Urinary bladder (tissue), 4 donors: ENCODE measurements around the gene UTS2R. TPM values are rescaled to one million over a fixed set of nuclear protein-coding genes. Genes with fewer than 3 reads are reported as not detected.
A peak's percentile ranks its signal among the peaks of the same experiment; 100 is the strongest.
"Not testable (repeated sequence)": the region's sequence is repeated elsewhere in the genome, so short reads cannot be mapped to it uniquely, and the experiment has no call there.

Experiments used
- DNase-seq: peaks from one replicate; pipeline ENCODE4 v3.0.0-alpha.2; 2015; ENCODE audit errors: extremely low spot score
- H3K27ac ChIP-seq: one replicate; pipeline ENCODE4 v1.5.1; 2013; ENCODE audit warnings: low read depth, mild to moderate bottlenecking, moderate library complexity
- H3K36me3 ChIP-seq: one replicate; pipeline ENCODE4 v1.6.1; 2013; ENCODE audit warnings: mild to moderate bottlenecking, moderate library complexity; ENCODE audit not compliant: insufficient read depth
- H3K4me1 ChIP-seq: one replicate; pipeline ENCODE4 v1.6.1; 2013; ENCODE audit warnings: mild to moderate bottlenecking, moderate library complexity; ENCODE audit not compliant: insufficient read depth
- H3K4me3 ChIP-seq: one replicate; pipeline ENCODE4 v1.5.1; 2013; ENCODE audit warnings: low read depth, low read length
- WGBS: extraction: QIAGEN DNeasy Blood & Tissue Kit; methylation state at CpG from one replicate; pipeline ENCODE4 v1.1.7; 2013; 5-methylcytosine and 5-hydroxymethylcytosine counted together
- polyA plus RNA-seq: library from polyadenylated mRNA; stranded (reverse); fragments of 200-250 nt; gene quantifications from one replicate; pipeline ENCODE4 v1.2.3, GENCODE V29; 2013
- total RNA-seq: library from RNA; depleted of rRNA; stranded (reverse); fragments of >200 nt; gene quantifications from one replicate; pipeline ENCODE4 v1.2.3, GENCODE V29; 2014
- donor health status: healthy with polysubstance abuse.
- donor health status: healthy.

Gene UTS2R
- total and polyA plus RNA-seq, 2 donors = not detected

GRCh38 chr17:82355770-82356427 is 15.7 kb upstream of the UTS2R start:
- no peaks in the 10 kb centered on the region for H3K36me3 ChIP-seq
- 28% methylated on average over 11 of the region's 11 CpGs for WGBS
- no peak for DNase-seq
- no peaks in the 10 kb centered on the region for H3K4me1 ChIP-seq
- H3K4me3 ChIP-seq = no peak overlapping the region
- no peak overlapping the region for H3K27ac ChIP-seq

GRCh38 chr17:82356845-82357355 is 14.7 kb upstream of the UTS2R start:
- no peak for DNase-seq
- Histone ChIP-seq H3K4me1 (no peaks in the 10 kb centered on the region), H3K4me3 (no peak overlapping the region), H3K36me3 (no peaks in the 10 kb centered on the region), H3K27ac (no peak overlapping the region)
- 46% methylated on average over 20 of the region's 20 CpGs for WGBS

DNA sequence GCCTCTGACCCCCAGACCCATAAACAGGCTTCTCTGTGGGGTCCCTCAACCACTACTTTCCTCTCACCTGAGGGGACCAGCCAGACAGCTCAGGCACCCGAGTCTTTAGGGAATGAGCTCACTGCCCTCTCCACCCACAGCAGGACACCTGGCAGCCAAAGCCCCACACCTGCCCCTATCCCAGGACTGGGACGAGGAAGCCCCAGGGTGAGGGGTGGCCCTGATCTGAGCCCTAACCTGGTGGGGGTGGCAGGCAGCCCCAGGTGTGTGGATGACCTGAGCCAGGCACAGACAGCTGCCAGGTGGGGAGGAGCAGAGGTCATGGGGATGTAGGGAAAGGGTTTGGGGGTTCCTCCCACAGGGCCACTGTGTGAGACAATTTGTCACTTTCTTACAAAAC is 14.2 kb upstream of the UTS2R start:
- Histone ChIP-seq H3K27ac (no peak overlapping the region), H3K36me3 (no peaks in the 10 kb centered on the region), H3K4me1 (no peaks in the 10 kb centered on the region), H3K4me3 (no peak overlapping the region)
- 65% methylated on average over 2 of the region's 2 CpGs for WGBS
- DNase-seq = no peak

DNA sequence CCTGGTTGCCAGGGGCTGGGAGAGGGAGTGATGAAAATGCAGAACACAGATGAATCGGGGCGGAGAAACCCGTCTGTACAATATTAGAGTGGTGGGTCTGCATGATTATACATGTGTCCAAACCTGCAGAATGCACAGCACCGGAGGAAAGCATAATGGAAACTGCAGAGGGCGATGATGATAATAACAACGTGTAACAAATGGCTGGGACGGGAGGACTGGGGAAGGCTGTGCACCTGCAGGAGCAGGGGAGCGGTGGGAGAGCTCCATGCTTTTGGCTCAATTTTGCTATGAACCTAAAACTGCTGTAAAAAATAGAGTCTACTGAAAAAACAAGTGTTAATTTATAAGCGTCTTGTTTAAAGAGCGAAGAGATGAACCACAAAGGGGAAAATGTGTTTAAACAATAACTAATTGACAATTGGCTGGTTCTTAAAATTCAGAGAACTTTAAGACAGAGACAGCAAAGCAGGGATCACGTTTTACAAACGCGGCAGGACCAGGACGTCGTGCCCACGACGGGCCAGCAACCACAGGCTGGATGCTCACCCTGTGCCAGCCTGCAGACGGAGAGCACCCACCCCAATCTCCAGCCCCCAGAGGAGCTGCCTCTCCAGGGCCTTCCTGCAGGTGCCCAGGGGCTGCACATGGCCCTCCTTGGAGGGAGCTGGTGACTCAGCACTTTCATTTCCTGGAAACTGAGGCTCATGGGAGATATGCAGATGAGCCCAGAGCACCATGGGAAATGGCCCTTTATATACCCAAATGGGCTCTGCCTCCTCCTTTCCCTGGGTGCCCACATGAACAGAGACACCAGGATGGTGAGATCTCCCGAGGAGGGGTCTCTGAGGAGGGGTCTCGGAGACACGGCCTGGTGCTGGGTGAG is 12.9 kb upstream of the UTS2R start, which contains the start of gene TEX19:
Gene TEX19 (plus strand): TSS at position 783 of the 886 bp plus-strand sequence. CDS start 2,904 bp downstream, outside the sequence.
- 57% methylated on average over 21 of the region's 21 CpGs for WGBS
- no peaks in the 10 kb centered on the region for H3K4me1 ChIP-seq
- H3K27ac ChIP-seq = no peak within 1 kb of the TSS
- no peak within 1 kb of the TSS for H3K4me3 ChIP-seq
- H3K36me3 ChIP-seq = no peaks in the 10 kb centered on the region
- no peak for DNase-seq

GRCh38 chr17:82359451-82360074 is 12.0 kb upstream of the UTS2R start:
- not testable (repeated sequence) for H3K4me1 ChIP-seq, H3K4me3 ChIP-seq, H3K36me3 ChIP-seq, DNase-seq, H3K27ac ChIP-seq
- 61% methylated on average over 1 of the region's 1 CpG for WGBS

GRCh38 chr17:82361885-82362633 is 9.5 kb upstream of the UTS2R start:
- H3K27ac ChIP-seq = no peak overlapping the region

GRCh38 chr17:82365606-82366295 is 5.8 kb upstream of the UTS2R start:
- Histone ChIP-seq H3K27ac (no peak overlapping the region), H3K4me3 (no peak overlapping the region), H3K4me1 (no peaks in the 10 kb centered on the region), H3K36me3 (no peaks in the 10 kb centered on the region)
- DNase-seq = no peak
- WGBS = 61% methylated on average over 6 of the region's 6 CpGs

More at GRCh38 chr17:82361885-82362633, 9.5 kb upstream of the UTS2R start:
- 95% methylated on average over 6 of the region's 6 CpGs for WGBS
- no peaks in the 10 kb centered on the region for H3K4me1 ChIP-seq
- no peak overlapping the region for H3K4me3 ChIP-seq
- no peaks in the 10 kb centered on the region for H3K36me3 ChIP-seq
- no peak for DNase-seq

DNA sequence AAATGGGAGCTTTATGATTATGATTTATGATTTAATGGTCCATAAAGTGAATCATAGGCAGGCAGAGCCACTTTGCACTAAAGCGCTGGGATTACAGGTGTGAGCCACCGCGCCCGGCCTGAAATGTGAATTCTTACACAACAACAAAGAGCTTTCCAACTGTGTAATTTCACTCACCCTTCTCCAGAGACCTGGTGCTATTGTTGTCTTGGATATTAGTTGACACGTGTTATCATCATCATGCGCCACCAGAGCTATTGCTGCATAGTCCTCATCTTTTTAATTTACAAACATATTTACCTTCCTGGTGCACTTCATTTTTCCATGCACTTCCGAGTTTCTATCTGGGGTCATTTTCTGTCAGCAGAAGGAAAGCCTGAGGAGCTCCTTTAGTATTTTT is 4.8 kb upstream of the UTS2R start:
- DNase-seq = no peak
- H3K36me3 ChIP-seq = no peaks in the 10 kb centered on the region
- H3K4me1 ChIP-seq = peaks cover 3% of the 10 kb centered on the region
- H3K4me3 ChIP-seq = no peak overlapping the region
- no peak overlapping the region for H3K27ac ChIP-seq
- WGBS = 79% methylated on average over 7 of the region's 7 CpGs

DNA sequence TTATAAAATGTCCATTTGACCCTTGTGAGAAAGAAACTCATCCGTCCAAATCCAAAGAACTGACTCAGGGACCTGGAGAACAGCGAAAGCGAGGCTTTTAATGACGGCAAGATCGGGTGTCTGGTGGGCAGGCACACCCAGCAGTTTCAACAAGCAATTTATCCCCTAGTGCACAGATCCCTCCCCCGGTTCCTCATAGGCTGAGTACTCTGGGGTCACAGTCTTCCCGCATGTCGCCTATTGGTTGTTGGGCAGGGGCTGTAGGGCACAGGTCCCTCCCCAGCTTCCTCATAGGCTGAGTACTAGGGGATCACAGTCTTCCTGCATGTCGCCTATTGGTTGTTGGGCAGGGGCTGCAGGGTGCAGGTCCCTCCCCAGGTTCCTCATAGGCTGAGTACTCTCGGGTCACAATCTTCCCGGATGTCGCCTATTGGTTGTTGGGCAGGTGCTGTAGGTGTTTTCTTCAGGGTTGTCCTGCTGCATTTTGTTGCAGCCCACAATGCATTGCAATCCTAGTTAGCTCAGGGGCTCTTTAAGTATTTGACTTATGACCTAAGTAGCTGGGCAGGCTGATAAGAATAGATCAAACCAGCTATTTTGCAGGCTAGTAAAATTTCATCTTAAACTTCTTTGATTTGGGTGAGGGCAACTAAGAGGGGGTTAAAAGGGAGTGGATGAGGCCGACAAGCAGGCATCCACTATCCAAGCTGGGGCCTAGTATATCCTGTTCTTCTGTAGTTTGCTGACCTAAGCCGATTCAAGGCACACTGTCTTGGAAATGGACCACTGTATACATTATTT is 3.6 kb upstream of the UTS2R start:
- no peak for DNase-seq

GRCh38 chr17:82369211-82369610 is 2.4 kb upstream of the UTS2R start:
- WGBS = 93% methylated on average over 6 of the region's 7 CpGs
- H3K36me3 ChIP-seq = no peaks in the 10 kb centered on the region
- H3K4me1 ChIP-seq = peaks cover 4% of the 10 kb centered on the region
- no peak overlapping the region for H3K27ac ChIP-seq
- DNase-seq = no peak
- no peak overlapping the region for H3K4me3 ChIP-seq

More for the DNA sequence above, 3.6 kb upstream of the UTS2R start:
- no peak overlapping the region for H3K4me3 ChIP-seq
- peaks cover 4% of the 10 kb centered on the region for H3K4me1 ChIP-seq
- no peaks in the 10 kb centered on the region for H3K36me3 ChIP-seq
- 73% methylated on average over 14 of the region's 14 CpGs for WGBS
- H3K27ac ChIP-seq = no peak overlapping the region

- peak overlapping the region; percentile 22 for H3K4me3 ChIP-seq
- peaks cover 4% of the 10 kb centered on the region for H3K4me1 ChIP-seq
- H3K27ac ChIP-seq = no peak overlapping the region
- H3K36me3 ChIP-seq = no peaks in the 10 kb centered on the region
- 25% methylated on average over 38 of the region's 38 CpGs for WGBS
- DNase-seq = no peak
Observed at GRCh38 chr17:82370471-82371332, 863 bp upstream of the UTS2R start.
